CD14-positive monocyte (primary cell): ENCODE measurements around the gene RNU6-7. TPM values are rescaled to one million over a fixed set of nuclear protein-coding genes. Genes with fewer than 3 reads are reported as not detected.

ENCODE experiments used
- DNase-seq, 3 donors: peaks; one replicate each; pipeline ENCODE4 v3.0.0-alpha.2; 2011 to 2022
- H2AFZ ChIP-seq: 2 replicates; pipeline ENCODE4 v1.6.0; 2012; ENCODE audit warnings: mild to moderate bottlenecking, low read depth, low read length, inconsistent platforms; ENCODE audit not compliant: insufficient read depth, poor library complexity, severe bottlenecking
- H3K27ac ChIP-seq, 2 donors: 1 replicate in 1 of 2; 2 replicates in 1 of 2; pipeline ENCODE4 v1.5.1; 2012 to 2013; ENCODE audit warnings: low read length in 2 of 2, control low read depth in 1 of 2, inconsistent platforms in 1 of 2, low read depth in 1 of 2, mild to moderate bottlenecking in 1 of 2
- H3K27me3 ChIP-seq, 2 donors: one replicate each; pipeline versions ENCODE4 v1.6.0 to v1.6.1; 2011 to 2013; ENCODE audit warnings: low read length in 2 of 2; ENCODE audit not compliant: control insufficient read depth in 2 of 2, insufficient read depth in 2 of 2
- H3K36me3 ChIP-seq, 2 donors: replicated peaks in 1 of 2; 1 replicate in 1 of 2; 2 replicates in 1 of 2; pipeline versions ENCODE4 v1.5.1 to v1.6.1; 2012 to 2013; ENCODE audit warnings: low read length in 2 of 2, control low read depth in 1 of 2, inconsistent platforms in 1 of 2, mild to moderate bottlenecking in 1 of 2; ENCODE audit not compliant: insufficient read depth in 2 of 2, control insufficient read depth in 1 of 2
- H3K4me1 ChIP-seq, 2 donors: 1 replicate in 1 of 2; 2 replicates in 1 of 2; pipeline versions ENCODE4 v1.5.1 to v1.6.1; 2012 to 2013; ENCODE audit warnings: low read length in 2 of 2, control low read depth in 1 of 2, inconsistent platforms in 1 of 2, mild to moderate bottlenecking in 1 of 2, moderate library complexity in 1 of 2; ENCODE audit not compliant: insufficient read depth in 2 of 2, control insufficient read depth in 1 of 2
- H3K4me2 ChIP-seq: replicated peaks from 2 replicates; pipeline ENCODE3; 2012; ENCODE audit warnings: low read length, moderate library complexity, mild to moderate bottlenecking; ENCODE audit not compliant: poor library complexity, severe bottlenecking; ENCODE audit errors: extremely low read depth
- H3K4me3 ChIP-seq, 3 experiments: fragments of 200-600 bp in 1 of 3; sonication (generic) in 1 of 3; replicated peaks in 1 of 3; 1 replicate in 2 of 3; 2 replicates in 1 of 3; pipeline ENCODE4 v1.5.1; 2011 to 2013; ENCODE audit warnings: low read length in 3 of 3, mild to moderate bottlenecking in 3 of 3, control low read depth in 2 of 3, low read depth in 2 of 3, inconsistent platforms in 1 of 3, moderate library complexity in 1 of 3
- H3K79me2 ChIP-seq: 2 replicates; pipeline ENCODE4 v1.6.0; 2012; ENCODE audit warnings: mild to moderate bottlenecking, control low read depth, inconsistent platforms, low read length, moderate library complexity; ENCODE audit not compliant: insufficient read depth
- H3K9ac ChIP-seq: 2 replicates; pipeline ENCODE4 v1.6.0; 2017; ENCODE audit warnings: low read length, mild to moderate bottlenecking; ENCODE audit not compliant: insufficient read depth, poor library complexity, severe bottlenecking
- H3K9me3 ChIP-seq, 2 donors: replicated peaks in 1 of 2; 1 replicate in 1 of 2; 2 replicates in 1 of 2; pipeline versions ENCODE4 v1.5.1 to v1.6.1; 2012 to 2013; ENCODE audit warnings: low read length in 2 of 2, control low read depth in 1 of 2; ENCODE audit not compliant: control insufficient read depth in 1 of 2, insufficient read depth in 1 of 2
- H4K20me1 ChIP-seq: 2 replicates; pipeline ENCODE4 v1.6.0; 2012; ENCODE audit warnings: mild to moderate bottlenecking, low read length, control low read depth, moderate library complexity; ENCODE audit not compliant: insufficient read depth
- H3K27ac Mint-ChIP-seq, 7 donors: one replicate each; pipeline ENCODE4 v1.8.0; 2020; ENCODE audit warnings: mild to moderate bottlenecking in 7 of 7, mixed read lengths in 7 of 7, moderate library complexity in 6 of 7, inconsistent platforms in 2 of 7
- H3K27me3 Mint-ChIP-seq, 3 donors: one replicate each; pipeline ENCODE4 v1.8.0; 2021 to 2022; ENCODE audit warnings: low read depth in 3 of 3, mild to moderate bottlenecking in 3 of 3, mixed read lengths in 3 of 3, moderate library complexity in 3 of 3, inconsistent platforms in 1 of 3
- H3K36me3 Mint-ChIP-seq, 2 donors: one replicate each; pipeline ENCODE4 v1.8.0; 2020; ENCODE audit warnings: mixed read lengths in 2 of 2, inconsistent platforms in 1 of 2, mild to moderate bottlenecking in 1 of 2
- H3K4me1 Mint-ChIP-seq: one replicate; pipeline ENCODE4 v1.8.0; 2020; ENCODE audit warnings: mild to moderate bottlenecking, mixed read lengths
- H3K4me3 Mint-ChIP-seq, 2 donors: one replicate each; pipeline ENCODE4 v1.8.0; 2020; ENCODE audit warnings: mild to moderate bottlenecking in 2 of 2, mixed read lengths in 2 of 2, moderate library complexity in 1 of 2
- H3K9me3 Mint-ChIP-seq, 7 donors: one replicate each; pipeline ENCODE4 v1.8.0; 2020 to 2022; ENCODE audit warnings: mixed read lengths in 7 of 7, mild to moderate bottlenecking in 6 of 7, moderate library complexity in 6 of 7, inconsistent platforms in 2 of 7
- CTCF ChIP-seq: fragments of 200-600 bp; IDR thresholded peaks from one replicate; pipeline ENCODE4 v1.8.0; 2022; ENCODE audit warnings: antibody characterized with exemption, mild to moderate bottlenecking
- WGBS: methylation state at CpG from one replicate; pipeline ENCODE4 v1.1.5; 2013; ENCODE audit warnings: missing lambda C conversion rate; ENCODE audit not compliant: insufficient coverage; 5-methylcytosine and 5-hydroxymethylcytosine counted together
- intact Hi-C, 2 donors: fragments of 100-400 bp; cut with micrococcal nuclease; formaldehyde crosslinking; loops; one replicate each; pipeline versions ENCODE4 v1.15.0 to v1.15.1; 2023
- polyA plus RNA-seq, 3 donors: library from polyadenylated mRNA; depleted of rRNA in 1 of 3; unstranded in 2 of 3; stranded (reverse) in 1 of 3; fragments of 300-500 nt in 2 of 3; fragments of >200 nt in 1 of 3; fragmentation: Illumina TruSeq in 2 of 3; gene quantifications; 1 replicate in 2 of 3; 2 replicates in 1 of 3; pipeline ENCODE4 v1.2.3, GENCODE V29; 2012 to 2021

The RNU6-7 gene
- polyA plus RNA-seq, 3 donors = not detected

- Histone ChIP-seq H3K4me1 (no peaks in the 10 kb centered on the region), H3K4me3 (no peak overlapping the region), H3K36me3 (no peaks in the 10 kb centered on the region), H3K9ac (no peak overlapping the region), H3K4me2 (no peak overlapping the region), H3K79me2 (no peaks in the 10 kb centered on the region), H3K27ac (no peak overlapping the region), H3K9me3 (no peaks in the 10 kb centered on the region), H4K20me1 (no peaks in the 10 kb centered on the region), H2AFZ (no peak overlapping the region), H3K27me3 (no peaks in the 10 kb centered on the region)
- intact Hi-C loops = no loop called here
- TF ChIP-seq CTCF = no peak
- Mint-ChIP-seq H3K27me3 (peaks cover 0 to 7% (median 2%) of the 10 kb centered on the region in 3 donors), H3K4me1 (peaks cover under 1% of the 10 kb centered on the region), H3K4me3 (no peak overlapping the region), H3K9me3 (peaks cover 0 to 7% (median 4%) of the 10 kb centered on the region in 7 donors), H3K27ac (no peak overlapping the region), H3K36me3 (no peaks in the 10 kb centered on the region)
- no peak for DNase-seq
- no CpG with 5 or more reads among the region's 1 CpG for WGBS
Measured at GRCh38 chr14:32233260-32233659, 31.4 kb downstream of the RNU6-7 start.

GRCh38 chr14:32244404-32244803, 42.6 kb downstream of the RNU6-7 start:
- H3K27ac Mint-ChIP-seq = no peak overlapping the region
- no peak overlapping the region for H3K27ac ChIP-seq

More at GRCh38 chr14:32244404-32244803, 42.6 kb downstream of the RNU6-7 start:
- Histone ChIP-seq H3K36me3 (no peaks in the 10 kb centered on the region), H3K27me3 (no peaks in the 10 kb centered on the region), H4K20me1 (no peaks in the 10 kb centered on the region), H3K9ac (no peak overlapping the region), H3K79me2 (no peaks in the 10 kb centered on the region), H3K4me3 (no peak overlapping the region), H3K4me1 (no peaks in the 10 kb centered on the region), H3K9me3 (peaks cover 0 to 5% of the 10 kb centered on the region in 2 donors), H2AFZ (no peak overlapping the region), H3K4me2 (no peak overlapping the region)
- no peak for DNase-seq
- Mint-ChIP-seq H3K9me3 (peaks cover 3 to 11% (median 7%) of the 10 kb centered on the region in 7 donors), H3K4me1 (no peaks in the 10 kb centered on the region), H3K36me3 (no peaks in the 10 kb centered on the region), H3K4me3 (no peak overlapping the region), H3K27me3 (peaks cover 0 to 1% (median 0%) of the 10 kb centered on the region in 3 donors)
- intact Hi-C loops = no loop called here
- no peak for TF ChIP-seq CTCF
